CD4-positive, CD25-positive, alpha-beta regulatory T cell (primary cell): ENCODE results near the gene WDR45B. TPM values are rescaled to one million over a fixed set of nuclear protein-coding genes. Genes with fewer than 3 reads are reported as not detected.

ENCODE experiments used
- ATAC-seq, 2 donors: fragments of 150-1000 bp; cut with Tn5 transposase; one replicate each; pipeline ENCODE4 v1.10.0; 2021; ENCODE audit warnings: low read depth in 2 of 2, moderate number of reproducible peaks in 2 of 2, moderate library complexity in 1 of 2
- DNase-seq, 3 donors: peaks; one replicate each; pipeline versions ENCODE4 v3.0.0 to v3.0.0-alpha.2; 2012 to 2022; ENCODE audit warnings: mixed read lengths in 1 of 3
- H3K27ac ChIP-seq: one replicate; pipeline ENCODE4 v1.7.0; 2013; ENCODE audit warnings: mild to moderate bottlenecking, low read length; ENCODE audit not compliant: insufficient read depth, poor library complexity, severe bottlenecking
- H3K27me3 ChIP-seq: one replicate; pipeline ENCODE4 v1.7.0; 2013; ENCODE audit warnings: low read length; ENCODE audit not compliant: control insufficient read depth, insufficient read depth
- H3K36me3 ChIP-seq: one replicate; pipeline ENCODE4 v1.7.0; 2013; ENCODE audit warnings: mild to moderate bottlenecking, low read length, moderate library complexity; ENCODE audit not compliant: control insufficient read depth, insufficient read depth
- H3K4me1 ChIP-seq: 2 replicates; pipeline ENCODE4 v1.7.0; 2013; ENCODE audit warnings: mild to moderate bottlenecking, low read length; ENCODE audit not compliant: insufficient read depth, control insufficient read depth, poor library complexity, severe bottlenecking
- H3K4me3 ChIP-seq: one replicate; pipeline ENCODE4 v1.7.0; 2013; ENCODE audit warnings: low read depth, mild to moderate bottlenecking, low read length, moderate library complexity
- H3K9me3 ChIP-seq, 2 experiments: 1 replicate in 1 of 2; 2 replicates in 1 of 2; pipeline ENCODE4 v1.7.0; 2013; ENCODE audit warnings: low read length in 2 of 2, mild to moderate bottlenecking in 1 of 2, moderate library complexity in 1 of 2; ENCODE audit not compliant: control insufficient read depth in 2 of 2
- H3K27ac Mint-ChIP-seq, 3 donors: one replicate each; pipeline ENCODE4 v1.8.0; 2020 to 2022; ENCODE audit warnings: mild to moderate bottlenecking in 3 of 3, mixed read lengths in 3 of 3, moderate library complexity in 2 of 3
- H3K27me3 Mint-ChIP-seq: one replicate; pipeline ENCODE4 v1.8.0; 2022; ENCODE audit warnings: mild to moderate bottlenecking, mixed read lengths
- H3K36me3 Mint-ChIP-seq: one replicate; pipeline ENCODE4 v1.8.0; 2020; ENCODE audit warnings: mixed read lengths
- H3K4me1 Mint-ChIP-seq, 4 donors: one replicate each; pipeline ENCODE4 v1.8.0; 2020 to 2022; ENCODE audit warnings: mixed read lengths in 4 of 4, mild to moderate bottlenecking in 1 of 4
- H3K4me3 Mint-ChIP-seq, 4 donors: one replicate each; pipeline ENCODE4 v1.8.0; 2020 to 2022; ENCODE audit warnings: mild to moderate bottlenecking in 4 of 4, mixed read lengths in 4 of 4, moderate library complexity in 3 of 4
- H3K9me3 Mint-ChIP-seq, 7 donors: one replicate each; pipeline ENCODE4 v1.8.0; 2020 to 2022; ENCODE audit warnings: mixed read lengths in 7 of 7, mild to moderate bottlenecking in 3 of 7, moderate library complexity in 2 of 7
- polyA plus RNA-seq, 4 donors: library from polyadenylated mRNA; unstranded; fragments of 300-500 nt; fragmentation: Illumina TruSeq; gene quantifications; one replicate each; pipeline ENCODE4 v1.2.3, GENCODE V29; 2021
- total RNA-seq: library from RNA; stranded (reverse); gene quantifications from one replicate; pipeline ENCODE4 v1.2.3, GENCODE V29; 2022

WDR45B gene
- total RNA-seq (86.8 TPM), polyA plus RNA-seq (10 to 100 TPM; 35.1 to 45.2 (median 38.0) TPM)

DNA sequence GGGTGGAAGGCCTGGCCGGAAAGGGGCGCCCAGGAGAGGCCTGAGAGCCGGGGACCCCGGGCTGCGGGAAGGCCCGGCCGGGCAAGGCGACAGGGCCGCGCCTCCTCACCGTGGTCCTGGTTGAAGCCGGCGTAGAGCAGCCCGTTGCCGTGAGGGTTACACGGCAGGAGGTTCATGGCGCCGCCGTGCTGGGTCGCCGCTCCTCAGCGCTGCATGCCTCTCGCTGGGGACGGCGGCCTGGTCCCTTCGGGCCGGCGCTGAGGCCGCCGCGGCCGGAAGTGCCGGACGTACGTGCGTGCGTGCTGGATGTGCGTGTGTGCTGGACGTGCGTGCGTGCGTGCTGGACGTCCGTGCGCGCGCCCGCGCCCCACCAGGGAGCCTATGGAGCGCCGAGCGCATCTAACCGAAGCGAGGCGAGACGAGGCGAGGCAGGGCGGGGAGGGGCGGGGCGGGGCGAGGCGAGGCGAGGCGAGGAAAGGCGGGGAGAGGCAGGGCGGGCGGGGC, at the start of gene WDR45B:
Gene WDR45B, minus strand, starts transcription at position 280 of the 504 bp plus-strand sequence. Its CDS starts 104 bp downstream, at position 176.
- Mint-ChIP-seq H3K36me3 (no peaks in the 10 kb centered on the region), H3K27ac (peak within 1 kb of the TSS; percentile 26 to 82 (median 73)), H3K27me3 (peaks cover 5% of the 10 kb centered on the region), H3K4me1 (peaks cover 9 to 30% (median 14%) of the 10 kb centered on the region in 4 donors), H3K4me3 (peak within 1 kb of the TSS; percentile 86 to 94 (median 92)), H3K9me3 (peaks cover 0 to 1% (median 0%) of the 10 kb centered on the region in 7 donors)
- peak within 1 kb of the TSS; percentile 94 for H3K27ac ChIP-seq
- ATAC-seq (peak; percentile 90 to 92), DNase-seq (peak; percentile 82 to 96 (median 86))
- no peaks in the 10 kb centered on the region for H3K27me3 ChIP-seq
- H3K4me1 ChIP-seq, result peaks cover 25% of the 10 kb centered on the region
- H3K36me3 ChIP-seq, result peaks cover 14% of the 10 kb centered on the region
- peak within 1 kb of the TSS; percentile 71 for H3K4me3 ChIP-seq
- no peaks in the 10 kb centered on the region for H3K9me3 ChIP-seq

DNA sequence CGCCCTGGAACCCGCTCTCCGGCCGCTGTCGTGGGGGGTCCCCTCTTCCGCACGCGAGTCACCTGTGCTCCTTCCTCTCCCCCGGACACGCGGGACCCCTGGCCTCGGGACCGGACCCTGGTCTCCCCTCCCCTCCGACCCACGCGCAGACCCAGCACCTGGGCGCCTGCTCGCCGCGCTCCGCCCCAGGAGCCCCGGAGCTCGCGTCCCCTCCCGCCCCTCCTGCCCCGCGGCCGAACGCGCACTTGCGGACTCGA, 49.5 kb upstream of the WDR45B start:
- Mint-ChIP-seq H3K9me3 (peaks cover 0 to 10% (median 2%) of the 10 kb centered on the region in 7 donors), H3K4me1 (peaks cover 0 to 25% (median under 1%) of the 10 kb centered on the region in 4 donors), H3K27me3 (peaks cover 8% of the 10 kb centered on the region), H3K36me3 (peaks cover 9% of the 10 kb centered on the region), H3K27ac (no peak overlapping the region), H3K4me3 (peak overlapping the region in 3 of 4 donors; percentile 61 to 72 (median 69))
- Histone ChIP-seq H3K27ac (no peak overlapping the region), H3K9me3 (peaks cover 8 to 10% of the 10 kb centered on the region in 2 experiments), H3K36me3 (peaks cover 4% of the 10 kb centered on the region), H3K4me3 (no peak overlapping the region), H3K27me3 (no peaks in the 10 kb centered on the region), H3K4me1 (peaks cover 18% of the 10 kb centered on the region)
- no peak for ATAC-seq
- DNase-seq, result no peak

DNA sequence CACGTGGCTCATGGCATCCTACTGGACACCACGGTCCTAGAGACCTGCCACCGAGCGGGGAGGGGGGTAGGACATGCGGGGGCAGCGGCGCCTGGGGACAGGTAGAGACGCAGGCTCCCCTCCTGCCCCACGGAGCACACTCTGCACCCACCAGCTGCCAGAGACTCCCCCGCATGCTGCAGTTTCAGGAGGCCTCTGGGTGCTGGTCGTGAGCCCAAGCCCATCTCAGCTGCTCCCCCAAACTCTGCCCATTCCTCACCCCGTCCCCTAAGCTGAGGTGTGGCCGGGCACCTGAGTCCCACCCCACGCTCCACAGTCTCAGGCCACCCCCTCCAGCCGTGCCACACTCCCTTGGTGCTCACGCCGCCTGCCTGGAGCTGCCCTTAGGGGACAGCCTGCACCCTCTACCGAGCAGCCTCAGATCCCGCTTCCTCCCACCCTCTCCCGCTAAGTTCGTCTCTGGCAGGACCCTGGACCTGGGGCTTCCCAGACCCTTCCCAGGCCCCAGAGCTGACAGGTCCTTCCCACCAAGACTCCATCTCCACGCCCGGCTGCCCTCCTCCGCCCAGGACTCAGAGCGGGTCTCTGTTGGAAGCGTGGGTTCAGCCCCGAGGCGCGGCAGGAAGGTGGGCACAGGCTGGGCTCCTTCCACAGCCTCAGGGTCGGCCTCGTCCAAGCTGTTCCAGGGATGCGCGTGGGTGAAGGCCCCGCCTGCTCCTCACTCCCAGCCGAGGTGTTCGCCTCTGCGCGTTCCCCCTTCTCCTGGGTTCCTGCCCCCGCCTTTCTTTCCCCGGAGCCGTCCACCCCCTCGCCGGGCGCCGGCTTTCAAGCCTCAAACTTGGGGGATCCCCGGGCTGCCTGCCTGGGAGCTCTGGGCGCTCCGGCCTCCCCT, 48.9 kb upstream of the WDR45B start:
- H3K27ac Mint-ChIP-seq, result no peak overlapping the region
- Histone ChIP-seq H3K4me1 (peaks cover 18% of the 10 kb centered on the region), H3K27me3 (no peaks in the 10 kb centered on the region), H3K9me3 (peaks cover 8 to 10% of the 10 kb centered on the region in 2 experiments), H3K36me3 (peaks cover 4% of the 10 kb centered on the region), H3K27ac (no peak overlapping the region), H3K4me3 (no peak overlapping the region)
- H3K36me3 Mint-ChIP-seq, result peaks cover 9% of the 10 kb centered on the region
- DNase-seq (peak in 1 of 3 donors; percentile 9), ATAC-seq (no peak)
- H3K4me1 Mint-ChIP-seq, result peaks cover 0 to 25% (median under 1%) of the 10 kb centered on the region in 4 donors
- peaks cover 8% of the 10 kb centered on the region for H3K27me3 Mint-ChIP-seq
- peaks cover 0 to 10% (median 2%) of the 10 kb centered on the region in 7 donors for H3K9me3 Mint-ChIP-seq
- peak overlapping the region; percentile 43 to 72 (median 65) for H3K4me3 Mint-ChIP-seq

DNA sequence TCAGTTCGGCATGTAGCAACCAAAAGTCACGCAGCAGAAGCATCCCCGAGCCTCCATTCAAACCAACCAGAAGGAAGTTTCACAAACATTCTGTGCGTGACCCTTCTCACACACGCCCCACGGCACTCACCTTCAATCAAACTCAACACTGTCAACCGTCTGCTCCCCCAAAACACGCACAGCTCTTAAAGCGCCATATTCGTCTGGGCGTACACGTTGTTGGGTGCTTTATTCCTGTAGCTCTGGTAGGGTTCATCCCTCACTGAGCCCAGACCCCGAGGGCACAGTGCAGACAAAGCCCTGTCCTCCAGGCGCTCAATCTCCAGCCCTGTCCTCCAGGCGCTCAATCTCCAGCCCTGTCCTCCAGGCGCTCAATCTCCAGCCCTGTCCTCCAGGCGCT, 48.0 kb upstream of the WDR45B start:
- Histone ChIP-seq H3K36me3 (peaks cover 4% of the 10 kb centered on the region), H3K9me3 (peaks cover 8 to 10% of the 10 kb centered on the region in 2 experiments), H3K4me3 (no peak overlapping the region), H3K27ac (no peak overlapping the region), H3K4me1 (peaks cover 18% of the 10 kb centered on the region), H3K27me3 (no peaks in the 10 kb centered on the region)
- Mint-ChIP-seq H3K27ac (no peak overlapping the region), H3K4me3 (peak overlapping the region; percentile 56 to 81 (median 74)), H3K4me1 (peaks cover 0 to 25% (median under 1%) of the 10 kb centered on the region in 4 donors), H3K27me3 (peaks cover 8% of the 10 kb centered on the region), H3K36me3 (peaks cover 9% of the 10 kb centered on the region), H3K9me3 (peaks cover 0 to 10% (median 2%) of the 10 kb centered on the region in 7 donors)
- ATAC-seq (no peak), DNase-seq (no peak)

DNA sequence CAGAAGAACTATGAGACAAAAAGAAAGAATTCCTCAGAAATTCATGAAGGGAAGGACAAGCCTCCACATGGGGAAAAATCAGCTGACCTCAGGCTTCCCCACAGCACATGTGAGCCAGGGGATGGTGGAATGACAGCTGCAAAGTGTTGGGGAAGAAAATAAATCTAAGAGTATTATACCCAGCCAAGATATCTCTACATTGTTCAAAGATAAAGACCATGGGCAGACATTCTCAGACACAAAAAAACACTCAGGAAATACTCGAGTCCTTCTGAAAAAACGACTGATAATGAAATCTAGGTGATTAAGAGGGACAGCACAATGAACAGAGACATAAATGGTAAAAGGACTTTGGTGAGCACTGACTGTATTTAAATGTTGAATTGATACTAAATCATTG, 46.4 kb upstream of the WDR45B start:
- Histone ChIP-seq H3K36me3 (peaks cover 4% of the 10 kb centered on the region), H3K4me1 (peaks cover 18% of the 10 kb centered on the region), H3K27ac (no peak overlapping the region), H3K4me3 (no peak overlapping the region), H3K9me3 (peaks cover 8 to 10% of the 10 kb centered on the region in 2 experiments), H3K27me3 (no peaks in the 10 kb centered on the region)
- ATAC-seq, result no peak
- peak overlapping the region in 1 of 3 donors; percentile 46 for H3K27ac Mint-ChIP-seq
- peaks cover 17% of the 10 kb centered on the region for H3K36me3 Mint-ChIP-seq
- peak overlapping the region; percentile 15 to 75 (median 60) for H3K4me3 Mint-ChIP-seq
- H3K27me3 Mint-ChIP-seq, result peaks cover 8% of the 10 kb centered on the region
- no peak for DNase-seq
- peaks cover 0 to 28% (median 0%) of the 10 kb centered on the region in 4 donors for H3K4me1 Mint-ChIP-seq
- H3K9me3 Mint-ChIP-seq, result peaks cover 0 to 10% (median 2%) of the 10 kb centered on the region in 7 donors

DNA sequence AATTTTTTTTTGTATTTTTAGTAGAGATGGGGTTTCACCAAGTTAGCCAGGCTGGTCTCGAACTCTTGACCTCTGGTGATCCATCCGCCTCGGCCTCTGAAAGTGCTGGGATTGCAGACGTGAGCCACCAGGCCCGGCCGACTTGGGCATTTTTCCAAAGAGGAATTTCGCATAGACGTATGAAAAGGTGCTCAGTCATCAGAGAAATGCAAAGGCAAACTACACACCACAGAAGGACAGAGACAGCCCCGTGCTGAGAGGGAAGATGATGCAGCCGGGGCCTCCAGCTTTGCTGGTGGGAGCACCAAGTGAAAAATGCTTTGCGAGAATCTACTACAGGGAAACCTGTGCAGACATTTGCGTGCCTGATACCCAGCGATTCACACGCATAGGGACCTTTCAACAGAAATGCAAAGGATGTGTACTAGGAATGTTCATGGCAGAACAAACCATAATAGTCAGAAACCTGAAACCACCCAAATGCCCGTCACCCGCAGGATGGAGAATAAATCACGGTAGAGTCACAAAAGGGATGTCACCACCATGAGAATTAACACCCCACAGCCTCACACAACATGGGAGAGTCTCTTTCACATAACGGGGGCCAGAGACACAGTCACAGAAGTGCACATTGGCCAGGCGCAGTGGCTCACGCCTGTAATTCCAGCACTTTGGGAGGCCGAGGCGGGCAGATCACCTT, 45.1 kb upstream of the WDR45B start:
- H3K4me3 Mint-ChIP-seq, result peak overlapping the region in 2 of 4 donors; percentile 28 to 66
- no peak overlapping the region for H3K27ac Mint-ChIP-seq
- ATAC-seq (no peak), DNase-seq (no peak)
- peaks cover 17% of the 10 kb centered on the region for H3K36me3 Mint-ChIP-seq
- Histone ChIP-seq H3K27me3 (no peaks in the 10 kb centered on the region), H3K4me3 (no peak overlapping the region), H3K27ac (no peak overlapping the region), H3K9me3 (peaks cover 8 to 10% of the 10 kb centered on the region in 2 experiments), H3K36me3 (peaks cover 4% of the 10 kb centered on the region), H3K4me1 (peaks cover 13% of the 10 kb centered on the region)
- peaks cover 8% of the 10 kb centered on the region for H3K27me3 Mint-ChIP-seq
- H3K4me1 Mint-ChIP-seq, result peaks cover 0 to 20% (median 0%) of the 10 kb centered on the region in 4 donors
- peaks cover 0 to 10% (median 0%) of the 10 kb centered on the region in 7 donors for H3K9me3 Mint-ChIP-seq

DNA sequence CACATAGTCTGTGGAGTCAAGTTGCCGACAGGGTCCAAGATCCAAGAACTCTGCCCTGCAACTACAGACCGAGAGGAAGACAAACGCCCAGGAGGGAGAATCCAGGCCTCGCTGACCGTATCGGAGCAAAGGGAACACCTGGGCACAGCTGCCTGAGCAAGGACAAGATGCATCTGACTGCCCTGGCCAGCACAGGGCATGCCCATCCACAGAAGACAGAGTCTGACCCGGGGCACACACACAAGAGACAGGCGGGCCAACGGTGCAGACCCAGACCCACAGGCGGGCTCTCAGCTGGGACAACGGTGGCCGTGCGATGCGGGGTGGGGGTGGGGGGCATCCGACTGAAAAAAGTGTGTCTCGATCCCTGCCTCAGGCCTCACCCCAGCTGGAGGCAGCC, 44.0 kb upstream of the WDR45B start:
- H3K4me3 ChIP-seq, result no peak overlapping the region
- H3K4me1 ChIP-seq, result peaks cover 7% of the 10 kb centered on the region
- no peak for DNase-seq
- Mint-ChIP-seq H3K9me3 (peaks cover 0 to 10% (median 0%) of the 10 kb centered on the region in 7 donors), H3K36me3 (peaks cover 17% of the 10 kb centered on the region), H3K27me3 (peaks cover 8% of the 10 kb centered on the region), H3K4me1 (peaks cover 0 to 18% (median under 1%) of the 10 kb centered on the region in 4 donors), H3K4me3 (no peak overlapping the region), H3K27ac (peak overlapping the region in 1 of 3 donors; percentile 63)
- H3K36me3 ChIP-seq, result peaks cover 4% of the 10 kb centered on the region
- H3K27me3 ChIP-seq, result no peaks in the 10 kb centered on the region
- no peak for ATAC-seq
- peaks cover 8 to 10% of the 10 kb centered on the region in 2 experiments for H3K9me3 ChIP-seq
- no peak overlapping the region for H3K27ac ChIP-seq
